B cell (primary cell): ENCODE data around the gene PANK2.

ENCODE experiments used
- CTCF ChIP-seq: fragments of 200-600 bp; IDR thresholded peaks from one replicate; pipeline ENCODE4 v1.8.0; 2022; ENCODE audit warnings: antibody characterized with exemption, mild to moderate bottlenecking
- EZH2 ChIP-seq: IDR thresholded peaks from 2 replicates; pipeline ENCODE4 v1.6.1; 2012; ENCODE audit warnings: borderline replicate concordance, low read depth, mild to moderate bottlenecking, moderate library complexity, low read length; ENCODE audit not compliant: insufficient read depth, poor library complexity, severe bottlenecking

- TF ChIP-seq CTCF = no peak
- TF ChIP-seq EZH2 = no peak
These were observed 36.9 kb downstream of the PANK2 start for GRCh38 chr20:3925899-3926638.
